Panc1 (cell line): ENCODE data around the gene GLT1D1. TPM values are rescaled to one million over a fixed set of nuclear protein-coding genes. Genes with fewer than 3 reads are reported as not detected.

Source experiments
- ATAC-seq: fragments of 200-7000 bp; cut with Tn5 transposase; 2 replicates; pipeline ENCODE4 v1.9.1; 2020; ENCODE audit warnings: mild to moderate bottlenecking, moderate library complexity
- BruUV-seq: library from RNA; stranded (reverse); fragments of 400-500 nt; replicated peaks from 2 replicates; lab custom pipeline; 2021; lab: Mats Ljungman, UMichigan
- CTCF ChIA-PET: fragments of 300-600 bp; sonication (Branson Sonifier 250); formaldehyde crosslinking; loops from one replicate; lab custom pipeline; 2022; ENCODE audit warnings: antibody characterized with exemption; lab: Charles Lee
- POLR2A ChIA-PET: fragments of 300-600 bp; sonication (Branson Sonifier 250); formaldehyde crosslinking; loops from one replicate; lab custom pipeline; 2022; ENCODE audit warnings: antibody characterized with exemption; lab: Charles Lee
- DNase-seq: peaks from one replicate; pipeline ENCODE4 v3.0.0-alpha.2; 2010; ENCODE audit warnings: low read depth, low spot score
- H3K27ac ChIP-seq: 2 replicates; pipeline ENCODE4 v1.5.1; 2011; ENCODE audit warnings: mild to moderate bottlenecking, low read length, inconsistent platforms
- H3K27me3 ChIP-seq: fragments of 200-500 bp; sonication (Bioruptor generic); 2 replicates; pipeline ENCODE4 v1.6.0; 2014; ENCODE audit warnings: low read length, inconsistent platforms; ENCODE audit not compliant: control insufficient read depth, insufficient read depth
- H3K36me3 ChIP-seq: fragments of 200-500 bp; sonication (Bioruptor generic); 2 replicates; pipeline ENCODE4 v1.5.1; 2014; ENCODE audit warnings: inconsistent platforms, mild to moderate bottlenecking, low read length, moderate library complexity; ENCODE audit not compliant: control insufficient read depth, insufficient read depth
- H3K4me1 ChIP-seq: 2 replicates; pipeline ENCODE4 v1.5.1; 2011; ENCODE audit warnings: inconsistent platforms, mild to moderate bottlenecking, low read length, moderate library complexity; ENCODE audit not compliant: control insufficient read depth, insufficient read depth
- H3K4me3 ChIP-seq, 2 experiments: 2 replicates each; pipeline ENCODE4 v1.5.1; 2011 to 2012; ENCODE audit warnings: low read depth in 2 of 2, low read length in 2 of 2, mild to moderate bottlenecking in 2 of 2, inconsistent platforms in 1 of 2, moderate library complexity in 1 of 2
- H3K9me3 ChIP-seq: fragments of 200-500 bp; sonication (Bioruptor generic); 2 replicates; pipeline ENCODE4 v1.5.1; 2014; ENCODE audit warnings: low read depth, mild to moderate bottlenecking, inconsistent platforms, low read length, moderate library complexity; ENCODE audit not compliant: control insufficient read depth, insufficient read depth
- POLR2AphosphoS5 ChIP-seq: IDR thresholded peaks from 2 replicates; pipeline ENCODE4 v1.6.1; 2012; ENCODE audit warnings: mild to moderate bottlenecking, low read depth, low read length, moderate library complexity
- REST ChIP-seq, 2 experiments: IDR thresholded peaks; 2 replicates each; pipeline ENCODE4 v1.6.1; 2011 to 2012; ENCODE audit warnings: low read depth in 2 of 2, control low read depth in 1 of 2, low read length in 1 of 2, mild to moderate bottlenecking in 1 of 2, moderate library complexity in 1 of 2; ENCODE audit not compliant: insufficient read depth in 1 of 2
- SIN3A ChIP-seq: IDR thresholded peaks from 2 replicates; pipeline ENCODE4 v1.6.1; 2012; ENCODE audit warnings: low read depth, mild to moderate bottlenecking, low read length, moderate library complexity, borderline replicate concordance; ENCODE audit not compliant: insufficient read depth
- TCF7L2 ChIP-seq: IDR thresholded peaks from 2 replicates; pipeline ENCODE4 v1.6.1; 2011; ENCODE audit warnings: mild to moderate bottlenecking, low read depth, low read length, inconsistent platforms
- in situ Hi-C: cut with HindIII; loops from 2 replicates; pipeline ENCODE4 v1.10.0; 2016; ENCODE audit warnings: low sequenced_read_pairs, low pct_unique_long_range_greater_than_20kb
- intact Hi-C: fragments of 100-400 bp; cut with micrococcal nuclease; formaldehyde crosslinking; loops from one replicate; pipeline ENCODE4 v1.10.0; 2022; ENCODE audit not compliant: unreplicated experiment
- total RNA-seq: library from RNA; stranded (reverse); gene quantifications from one replicate; pipeline ENCODE4 v1.2.1, GENCODE V29; 2021; ENCODE audit not compliant: unreplicated experiment
- TF ChIP-seq, protein P1 (sequence below): fragments of 450-650 bp; IDR thresholded peaks from 2 replicates; pipeline ENCODE4 v1.5.1; 2017; ENCODE audit warnings: mild to moderate bottlenecking

GLT1D1 gene
- total RNA-seq, 1 experiment from 2014 or later, result not detected

- no TSS peak for BruUV-seq
- ATAC-seq (no peak), DNase-seq (no peak)
- H3K9me3 ChIP-seq, result no peaks in the 10 kb centered on the region
- POLR2A ChIA-PET, result no interaction called here
- no peaks in the 10 kb centered on the region for H3K4me1 ChIP-seq
- TF ChIP-seq SIN3A, result no peak
- no peak for TF ChIP-seq REST (IDR thresholded peaks at IDR 0.05; ENCODE audit: insufficient read depth in 1 of 2, low read depth in 2 of 2, low read length in 1 of 2)
- no peak for TF ChIP-seq POLR2AphosphoS5
- TF ChIP-seq, protein P1, sequence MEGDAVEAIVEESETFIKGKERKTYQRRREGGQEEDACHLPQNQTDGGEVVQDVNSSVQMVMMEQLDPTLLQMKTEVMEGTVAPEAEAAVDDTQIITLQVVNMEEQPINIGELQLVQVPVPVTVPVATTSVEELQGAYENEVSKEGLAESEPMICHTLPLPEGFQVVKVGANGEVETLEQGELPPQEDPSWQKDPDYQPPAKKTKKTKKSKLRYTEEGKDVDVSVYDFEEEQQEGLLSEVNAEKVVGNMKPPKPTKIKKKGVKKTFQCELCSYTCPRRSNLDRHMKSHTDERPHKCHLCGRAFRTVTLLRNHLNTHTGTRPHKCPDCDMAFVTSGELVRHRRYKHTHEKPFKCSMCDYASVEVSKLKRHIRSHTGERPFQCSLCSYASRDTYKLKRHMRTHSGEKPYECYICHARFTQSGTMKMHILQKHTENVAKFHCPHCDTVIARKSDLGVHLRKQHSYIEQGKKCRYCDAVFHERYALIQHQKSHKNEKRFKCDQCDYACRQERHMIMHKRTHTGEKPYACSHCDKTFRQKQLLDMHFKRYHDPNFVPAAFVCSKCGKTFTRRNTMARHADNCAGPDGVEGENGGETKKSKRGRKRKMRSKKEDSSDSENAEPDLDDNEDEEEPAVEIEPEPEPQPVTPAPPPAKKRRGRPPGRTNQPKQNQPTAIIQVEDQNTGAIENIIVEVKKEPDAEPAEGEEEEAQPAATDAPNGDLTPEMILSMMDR, result no peak
- no peak for TF ChIP-seq TCF7L2
- H3K27ac ChIP-seq, result no peak overlapping the region
- in situ Hi-C loops (no loop called here), intact Hi-C loops (no loop called here)
- no peaks in the 10 kb centered on the region for H3K36me3 ChIP-seq
- H3K27me3 ChIP-seq, result no peaks in the 10 kb centered on the region
- CTCF ChIA-PET, result no interaction called here
- no peak overlapping the region for H3K4me3 ChIP-seq
Measured at GRCh38 chr12:128928361-128928760, 75.1 kb downstream of the GLT1D1 start.

GRCh38 chr12:128929057-128929456, 75.8 kb downstream of the GLT1D1 start:
- DNase-seq, result no peak
- in situ Hi-C loops, result no loop called here
- no peak for TF ChIP-seq POLR2AphosphoS5
- TF ChIP-seq REST (IDR thresholded peaks at IDR 0.05; ENCODE audit: insufficient read depth in 1 of 2, low read depth in 2 of 2, low read length in 1 of 2), result no peak
- TF ChIP-seq TCF7L2, result no peak
- TF ChIP-seq, protein P1, result no peak
- TF ChIP-seq SIN3A, result no peak
- ChIA-PET POLR2A (no interaction called here), CTCF (no interaction called here)
- no peak for ATAC-seq
- Histone ChIP-seq H3K27me3 (no peaks in the 10 kb centered on the region), H3K27ac (no peak overlapping the region), H3K4me3 (no peak overlapping the region), H3K36me3 (no peaks in the 10 kb centered on the region), H3K4me1 (no peaks in the 10 kb centered on the region), H3K9me3 (no peaks in the 10 kb centered on the region)
- BruUV-seq, result no TSS peak
- intact Hi-C loops, result no loop called here
